ENCODE results near the gene RBP7.

DNA sequence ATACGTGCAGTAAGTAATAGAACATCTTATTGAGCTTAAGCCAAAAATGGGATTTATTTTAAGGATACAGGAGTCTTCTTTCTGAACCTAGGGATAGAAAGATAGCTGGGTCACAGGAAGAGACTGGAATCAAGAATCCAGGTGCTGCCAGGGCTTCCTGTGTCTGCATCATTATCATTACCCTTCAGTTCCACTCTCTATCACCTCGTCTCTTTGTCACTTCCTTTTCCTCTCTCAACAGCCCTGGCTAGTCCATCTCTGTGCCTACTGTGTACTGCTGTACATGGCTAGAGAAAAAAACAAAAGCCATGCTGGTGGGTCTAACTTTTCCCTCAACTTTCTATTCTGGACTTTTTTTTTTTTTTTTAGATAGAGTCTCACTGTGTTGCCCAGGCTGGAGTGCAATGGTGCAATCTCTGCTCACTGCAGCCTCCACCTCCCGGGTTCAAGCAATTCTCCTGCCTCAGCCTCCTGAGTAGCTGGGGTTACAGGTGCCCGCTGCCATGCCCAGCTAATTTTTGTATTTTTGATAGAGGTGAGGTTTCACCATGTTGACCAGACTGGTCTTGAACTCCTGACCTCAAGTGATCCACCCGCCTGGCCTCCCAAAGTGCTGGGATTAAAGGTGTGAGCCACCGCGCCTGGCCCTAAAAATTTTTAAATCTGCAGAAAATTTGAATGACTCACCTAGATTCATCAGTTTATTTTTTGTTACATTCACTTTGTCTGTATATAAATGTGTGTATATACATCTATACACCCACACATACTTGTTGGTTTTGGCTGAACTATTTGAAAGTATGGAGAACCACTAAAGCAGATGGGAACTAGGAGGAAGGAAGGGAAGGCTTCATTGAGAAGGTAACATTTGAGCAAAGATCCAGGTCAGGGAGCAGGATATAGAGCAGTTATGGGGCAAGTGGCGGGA lies 67.7 kb downstream of the RBP7 start:
- TF ChIP-seq POLR2A (IDR thresholded peaks at IDR 0.05) (no peak), CTCF (IDR thresholded peaks at IDR 0.05) (no peak), POLR2AphosphoS5 (IDR thresholded peaks at IDR 0.05) (no peak)
